ENCODE data around the gene COTL1.

Gene COTL1

GRCh38 chr16:84578538-84579126, 39.2 kb downstream of the COTL1 start:
- Histone ChIP-seq H3K4me3 (ENCODE audit: low read depth, low read length) (no peak overlapping the region), H3K9me3 (no peaks in the 10 kb centered on the region), H3K27me3 (no peaks in the 10 kb centered on the region), H3K4me1 (no peaks in the 10 kb centered on the region), H3K36me3 (no peaks in the 10 kb centered on the region)
- DNase-seq = no peak
- no peak for TF ChIP-seq CTCF (IDR thresholded peaks at IDR 0.05; ENCODE audit: low read depth, low read length)

DNA sequence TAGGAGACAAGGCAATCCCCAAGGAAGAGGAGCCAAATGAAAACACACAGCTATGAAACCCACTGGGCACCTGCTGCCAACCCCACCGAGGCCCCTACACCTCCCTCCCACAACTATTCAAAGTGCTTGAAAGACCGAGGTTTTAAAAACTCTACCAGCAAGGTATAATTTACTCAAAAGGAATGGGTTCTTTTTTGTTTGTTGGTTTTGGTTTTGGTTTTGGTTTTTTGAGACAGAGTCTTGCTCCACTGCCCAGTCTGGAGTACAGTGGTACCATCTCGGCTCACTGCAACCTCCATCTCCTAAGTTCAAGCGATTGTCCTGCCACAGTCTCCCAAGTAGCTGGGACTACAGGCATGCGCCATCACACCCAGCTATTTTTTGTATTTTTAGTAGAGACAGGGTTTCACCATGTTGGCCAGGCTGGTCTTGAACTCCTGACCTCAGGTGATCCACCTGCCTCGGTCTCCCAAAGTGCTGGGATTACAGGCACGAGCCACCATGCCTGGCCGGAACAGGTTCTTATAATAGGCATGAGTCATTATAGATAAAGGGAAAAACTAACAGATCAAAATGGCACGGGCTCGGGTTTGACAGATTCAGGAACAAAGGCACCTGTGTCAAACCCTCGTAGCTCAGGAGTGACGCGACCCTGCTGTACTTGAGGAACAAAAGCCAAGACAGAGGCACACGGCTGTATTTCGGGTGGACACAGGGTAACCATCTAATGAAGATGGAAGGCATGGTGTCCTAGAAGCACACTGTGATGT, 40.7 kb downstream of the COTL1 start:
- Histone ChIP-seq H3K27me3 (no peaks in the 10 kb centered on the region), H3K9me3 (no peaks in the 10 kb centered on the region), H3K4me3 (ENCODE audit: low read depth, low read length) (no peak overlapping the region), H3K36me3 (no peaks in the 10 kb centered on the region), H3K4me1 (no peaks in the 10 kb centered on the region)
- no peak for TF ChIP-seq CTCF (IDR thresholded peaks at IDR 0.05; ENCODE audit: low read depth, low read length)
- DNase-seq = no peak

DNA sequence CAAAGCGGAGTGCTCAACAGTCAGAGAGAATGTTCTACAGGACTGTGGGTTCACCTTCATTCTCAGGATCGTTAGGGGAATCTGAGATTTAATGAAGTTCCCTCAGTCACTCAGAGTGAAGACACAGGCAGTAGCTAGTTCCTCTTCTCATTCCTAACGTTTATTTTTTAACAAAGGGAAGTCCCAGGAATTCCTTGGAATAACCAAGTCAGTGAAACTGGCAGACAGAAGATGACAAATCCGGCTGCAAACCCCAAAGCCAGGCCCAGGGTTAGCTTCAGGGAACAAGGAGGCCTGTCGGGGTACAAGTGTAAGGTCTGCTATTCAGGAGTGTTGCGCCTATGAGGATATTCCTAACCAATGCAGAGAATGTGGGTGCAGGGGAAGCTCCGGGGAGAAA, 42.0 kb downstream of the COTL1 start:
- no peak for TF ChIP-seq CTCF (IDR thresholded peaks at IDR 0.05; ENCODE audit: low read depth, low read length)
- H3K4me3 ChIP-seq (ENCODE audit: low read depth, low read length) = no peak overlapping the region
- no peaks in the 10 kb centered on the region for H3K9me3 ChIP-seq
- H3K27me3 ChIP-seq = no peaks in the 10 kb centered on the region
- no peak for DNase-seq
- no peaks in the 10 kb centered on the region for H3K36me3 ChIP-seq
- H3K4me1 ChIP-seq = no peaks in the 10 kb centered on the region

DNA sequence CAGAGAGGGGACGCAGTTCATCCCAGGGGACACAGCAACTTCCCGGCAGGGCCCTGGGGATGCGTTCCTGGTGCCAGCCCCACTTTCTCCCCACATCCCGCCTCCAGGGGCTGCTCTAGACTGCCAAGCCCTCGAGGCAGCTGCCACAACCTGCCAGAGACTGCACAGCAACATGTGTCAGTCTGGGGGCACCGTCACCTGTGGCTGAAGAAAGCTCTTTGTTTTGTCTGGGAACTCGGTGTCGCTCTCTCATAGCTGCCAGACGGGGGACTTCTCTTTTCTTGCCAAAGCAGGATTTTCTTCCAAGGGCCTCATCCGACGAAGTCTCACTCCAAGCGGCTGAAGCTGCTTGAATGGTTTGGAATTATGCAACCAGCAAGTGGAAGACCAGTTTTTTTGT, 43.7 kb downstream of the COTL1 start:
- no peaks in the 10 kb centered on the region for H3K4me1 ChIP-seq
- no peak for DNase-seq
- H3K36me3 ChIP-seq = no peaks in the 10 kb centered on the region

DNA sequence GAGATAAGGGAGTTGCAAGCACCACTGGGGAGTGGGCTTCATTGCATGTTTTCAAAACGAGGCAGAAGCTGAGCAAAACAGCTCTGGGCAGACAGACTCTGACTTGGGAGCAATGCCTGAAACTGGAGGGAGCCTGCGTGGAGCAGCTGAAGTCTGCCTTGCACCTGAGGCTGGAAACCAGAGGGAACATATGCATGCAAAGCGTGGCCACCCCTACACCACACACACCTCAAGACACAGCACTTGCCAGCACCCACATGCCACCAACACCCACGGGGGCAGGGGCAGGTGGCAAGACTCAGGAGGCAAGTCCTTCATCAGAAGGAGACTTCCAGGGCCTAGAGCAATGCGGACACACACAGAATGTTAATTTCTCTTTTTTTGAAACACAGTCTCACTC, 45.8 kb downstream of the COTL1 start:
- no peak for TF ChIP-seq CTCF (IDR thresholded peaks at IDR 0.05; ENCODE audit: low read depth, low read length)
- no peaks in the 10 kb centered on the region for H3K4me1 ChIP-seq
- H3K9me3 ChIP-seq = no peaks in the 10 kb centered on the region
- H3K4me3 ChIP-seq (ENCODE audit: low read depth, low read length) = no peak overlapping the region
- DNase-seq = no peak
- no peaks in the 10 kb centered on the region for H3K36me3 ChIP-seq
- no peaks in the 10 kb centered on the region for H3K27me3 ChIP-seq

More for the DNA sequence above, 43.7 kb downstream of the COTL1 start:
- H3K27me3 ChIP-seq = no peaks in the 10 kb centered on the region
- H3K9me3 ChIP-seq = no peaks in the 10 kb centered on the region
- no peak; the same call in 1 of the 2 replicates for TF ChIP-seq CTCF (IDR thresholded peaks at IDR 0.05; ENCODE audit: low read depth, low read length)
- H3K4me3 ChIP-seq (ENCODE audit: low read depth, low read length) = no peak overlapping the region

DNA sequence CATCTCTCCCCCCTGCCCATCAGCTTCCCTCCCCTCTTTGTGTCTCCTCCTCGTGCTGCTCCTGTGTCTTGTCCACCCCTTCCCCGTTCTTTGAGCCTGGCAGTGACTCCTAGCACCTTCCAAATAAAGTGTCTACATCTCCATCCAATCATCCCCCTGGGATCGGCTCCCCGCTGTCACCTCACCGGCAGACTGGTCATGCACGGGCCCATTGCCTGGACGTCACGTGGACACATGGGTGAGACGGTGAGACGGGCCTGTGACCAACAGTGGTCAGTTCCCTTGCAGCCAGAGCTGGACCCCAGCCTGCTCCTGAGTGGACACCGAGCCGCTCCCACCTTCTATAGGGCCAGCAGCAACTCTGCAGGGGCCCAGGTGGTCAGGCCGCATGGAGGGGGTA, 46.4 kb downstream of the COTL1 start:
- DNase-seq = no peak
- Histone ChIP-seq H3K27me3 (no peaks in the 10 kb centered on the region), H3K4me1 (no peaks in the 10 kb centered on the region), H3K4me3 (ENCODE audit: low read depth, low read length) (no peak overlapping the region), H3K9me3 (no peaks in the 10 kb centered on the region), H3K36me3 (no peaks in the 10 kb centered on the region)
- no peak for TF ChIP-seq CTCF (IDR thresholded peaks at IDR 0.05; ENCODE audit: low read depth, low read length)
